ENCODE measurements around the gene ASB4.
A peak's percentile ranks its signal among the peaks of the same experiment; 100 is the strongest.
"Not testable (repeated sequence)": the region's sequence is repeated elsewhere in the genome, so short reads cannot be mapped to it uniquely, and the experiment has no call there.

The ASB4 gene

DNA sequence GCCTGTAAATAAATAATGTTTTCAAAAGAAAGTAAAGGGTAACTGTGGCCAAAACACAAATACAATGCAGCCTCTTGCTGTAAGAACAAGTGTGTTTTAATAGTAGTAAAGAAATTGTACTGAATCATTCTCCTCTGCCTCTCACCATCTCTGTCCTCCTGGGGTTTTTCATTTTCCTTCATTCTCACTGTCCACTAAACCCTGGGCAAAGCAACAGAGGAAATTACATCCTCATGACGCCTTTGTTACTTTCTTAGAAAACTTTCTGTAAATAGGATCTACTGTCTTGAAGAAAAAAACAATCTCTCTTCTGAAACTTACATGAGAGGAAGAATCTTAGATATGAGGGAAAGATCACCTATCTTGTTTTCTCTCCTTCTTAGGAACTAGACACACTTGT is 54.6 kb downstream of the ASB4 start:
- H3K27me3 ChIP-seq (ENCODE audit: insufficient read depth, low read length), result peaks cover 12% of the 10 kb centered on the region; the same call in 1 of the 2 replicates
- no peaks in the 10 kb centered on the region for H3K79me2 ChIP-seq (ENCODE audit: control insufficient read depth, insufficient read depth, low read length, unreplicated experiment)
- H3K27ac ChIP-seq (ENCODE audit: low read depth, low read length), result no peak overlapping the region

DNA sequence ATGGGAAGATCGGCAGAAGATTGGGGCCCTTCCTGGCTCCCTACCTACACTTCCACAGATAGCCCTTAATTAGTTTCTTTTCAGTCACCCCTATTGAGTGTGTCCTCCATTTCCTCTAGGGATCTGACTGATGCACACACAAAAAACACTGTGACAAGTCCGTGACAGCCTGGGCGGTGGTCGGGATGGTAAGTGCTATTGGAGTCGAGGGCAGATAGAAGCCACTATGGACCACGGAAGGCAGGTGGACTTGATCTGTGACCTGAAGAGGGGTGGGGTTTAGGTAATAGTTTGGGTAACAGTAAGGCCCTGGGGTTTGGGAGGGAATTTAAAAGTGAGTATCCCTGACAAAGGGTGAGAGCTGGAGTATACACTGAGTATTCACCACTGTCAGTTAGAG is 57.6 kb downstream of the ASB4 start:
- no peak overlapping the region for H3K4me3 ChIP-seq (ENCODE audit: low read depth, low read length)
- 0 out of 2 replicates have a peak, but pooled peaks cover 3% of the 10 kb centered on the region for H3K27me3 ChIP-seq (ENCODE audit: insufficient read depth, low read length)
- no peak overlapping the region for H2AFZ ChIP-seq (ENCODE audit: low read length, unreplicated experiment)
- no peaks in the 10 kb centered on the region for H3K36me3 ChIP-seq (ENCODE audit: insufficient read depth, low read length)
- no peak overlapping the region for H3K27ac ChIP-seq (ENCODE audit: low read depth, low read length)
- no peaks in the 10 kb centered on the region for H3K79me2 ChIP-seq (ENCODE audit: control insufficient read depth, insufficient read depth, low read length, unreplicated experiment)
- peaks cover 30% of the 10 kb centered on the region for H3K4me1 ChIP-seq (ENCODE audit: control insufficient read depth, insufficient read depth, low read length, unreplicated experiment)

More for the DNA sequence above, 54.6 kb downstream of the ASB4 start:
- H3K36me3 ChIP-seq (ENCODE audit: insufficient read depth, low read length), result no peaks in the 10 kb centered on the region
- no peak overlapping the region for H3K4me3 ChIP-seq (ENCODE audit: low read depth, low read length)
- no peak overlapping the region for H2AFZ ChIP-seq (ENCODE audit: low read length, unreplicated experiment)
- H3K4me1 ChIP-seq (ENCODE audit: control insufficient read depth, insufficient read depth, low read length, unreplicated experiment), result peaks cover under 1% of the 10 kb centered on the region

DNA sequence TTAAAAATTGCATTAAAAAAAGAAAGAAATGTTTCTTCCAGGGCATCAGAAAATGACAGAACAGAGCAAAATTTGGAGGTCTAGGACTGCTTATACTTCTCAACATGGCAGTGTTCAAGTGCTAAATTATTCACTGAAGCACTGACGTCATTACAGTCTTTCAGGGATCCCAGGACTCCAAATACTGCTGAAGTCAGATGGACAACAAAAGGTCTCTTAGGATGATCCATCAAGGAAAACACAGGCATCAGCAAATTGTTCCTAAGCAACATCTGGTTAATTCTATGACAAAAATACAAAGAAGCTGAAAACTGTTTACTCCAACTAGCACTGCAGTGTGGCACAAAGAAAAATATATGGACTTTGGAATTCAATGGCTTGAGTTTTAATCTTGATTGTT is 58.4 kb downstream of the ASB4 start:
- peaks cover 36% of the 10 kb centered on the region for H3K4me1 ChIP-seq (ENCODE audit: control insufficient read depth, insufficient read depth, low read length, unreplicated experiment)
- no peaks in the 10 kb centered on the region for H3K27me3 ChIP-seq (ENCODE audit: insufficient read depth, low read length)
- no peak overlapping the region for H2AFZ ChIP-seq (ENCODE audit: low read length, unreplicated experiment)
- no peaks in the 10 kb centered on the region for H3K36me3 ChIP-seq (ENCODE audit: insufficient read depth, low read length)
- H3K27ac ChIP-seq (ENCODE audit: low read depth, low read length), result no peak overlapping the region
- H3K79me2 ChIP-seq (ENCODE audit: control insufficient read depth, insufficient read depth, low read length, unreplicated experiment), result no peaks in the 10 kb centered on the region
- no peak overlapping the region for H3K4me3 ChIP-seq (ENCODE audit: low read depth, low read length)

DNA sequence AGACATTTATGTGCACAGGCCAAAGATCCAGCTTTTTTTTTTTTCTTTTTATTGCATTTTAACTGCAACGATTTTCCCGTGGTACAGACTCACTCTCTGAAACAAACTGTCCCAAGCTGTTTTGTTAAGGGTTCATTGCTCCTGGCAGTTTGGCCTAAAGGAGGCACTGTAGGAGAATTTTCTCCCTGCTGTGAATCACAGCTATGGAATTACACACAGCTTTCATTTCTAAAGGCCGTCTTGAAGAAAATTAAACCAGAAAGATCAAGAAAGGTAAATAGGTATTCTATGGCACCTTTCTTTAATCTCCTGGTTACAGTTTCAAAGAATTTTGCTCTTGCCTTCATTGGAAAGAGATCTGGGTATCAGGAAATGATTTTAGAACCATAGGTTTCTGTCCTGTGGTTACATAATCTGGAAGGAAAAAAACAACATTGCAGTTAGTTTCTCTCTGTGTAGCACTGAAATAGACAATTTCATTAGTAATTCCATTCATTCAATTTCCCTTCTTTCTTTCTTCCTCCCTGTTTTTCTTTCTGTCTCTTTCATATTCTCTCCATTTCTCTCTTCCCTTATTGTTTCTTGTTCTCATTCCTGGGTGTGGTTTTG is 59.4 kb downstream of the ASB4 start:
- Histone ChIP-seq H3K27me3 (ENCODE audit: insufficient read depth, low read length) (no peaks in the 10 kb centered on the region), H2AFZ (ENCODE audit: low read length, unreplicated experiment) (peak overlapping the region; percentile 99), H3K36me3 (ENCODE audit: insufficient read depth, low read length) (no peaks in the 10 kb centered on the region), H3K79me2 (ENCODE audit: control insufficient read depth, insufficient read depth, low read length, unreplicated experiment) (no peaks in the 10 kb centered on the region), H3K4me3 (ENCODE audit: low read depth, low read length) (peak overlapping the region; percentile 84), H3K27ac (ENCODE audit: low read depth, low read length) (peak overlapping the region; percentile 75), H3K4me1 (ENCODE audit: control insufficient read depth, insufficient read depth, low read length, unreplicated experiment) (peaks cover 44% of the 10 kb centered on the region)

DNA sequence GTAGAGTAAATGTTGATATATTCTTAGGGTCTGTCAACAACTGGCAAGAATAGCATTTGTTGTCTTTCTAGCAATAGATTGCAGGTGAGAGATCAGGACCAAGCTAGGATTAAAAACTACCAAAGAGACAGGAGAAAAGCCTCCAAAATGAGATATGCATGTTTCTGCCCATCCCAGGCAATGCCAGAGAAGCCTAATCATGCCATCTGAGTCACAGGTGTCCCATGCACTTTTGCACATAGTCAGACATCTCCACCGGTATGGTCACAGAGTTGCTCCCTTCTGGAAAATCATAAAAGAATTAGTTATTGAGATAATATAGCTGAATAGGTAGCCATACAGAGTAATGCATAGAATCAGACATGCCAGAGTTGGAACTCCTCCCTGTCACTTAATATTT is 59.9 kb downstream of the ASB4 start:
- H3K27ac ChIP-seq (ENCODE audit: low read depth, low read length), result peak overlapping the region; percentile 75
- H3K27me3 ChIP-seq (ENCODE audit: insufficient read depth, low read length), result no peaks in the 10 kb centered on the region
- peak overlapping the region; percentile 84 for H3K4me3 ChIP-seq (ENCODE audit: low read depth, low read length)
- H2AFZ ChIP-seq (ENCODE audit: low read length, unreplicated experiment), result peak overlapping the region; percentile 99
- peaks cover 50% of the 10 kb centered on the region for H3K4me1 ChIP-seq (ENCODE audit: control insufficient read depth, insufficient read depth, low read length, unreplicated experiment)
- H3K36me3 ChIP-seq (ENCODE audit: insufficient read depth, low read length), result no peaks in the 10 kb centered on the region
- H3K79me2 ChIP-seq (ENCODE audit: control insufficient read depth, insufficient read depth, low read length, unreplicated experiment), result no peaks in the 10 kb centered on the region

DNA sequence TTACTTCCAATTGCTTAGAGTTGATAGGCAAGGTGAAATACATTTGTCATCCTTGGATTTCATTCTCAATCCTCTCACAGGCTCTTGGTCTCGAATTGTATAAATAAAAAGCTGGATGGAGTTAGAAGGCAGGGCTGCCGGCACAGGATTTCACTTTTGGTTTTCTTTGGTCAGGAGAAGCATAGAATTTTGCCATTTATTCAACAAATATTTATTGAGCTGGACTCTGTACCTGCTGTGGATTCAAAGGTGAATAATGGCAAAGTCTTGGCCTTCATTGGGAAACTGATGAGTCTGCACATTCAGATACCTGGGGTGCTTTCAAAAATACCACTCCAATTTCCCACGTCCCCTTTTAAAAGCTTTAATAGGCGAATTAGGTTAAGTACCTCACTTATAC is 60.9 kb downstream of the ASB4 start:
- no peaks in the 10 kb centered on the region for H3K79me2 ChIP-seq (ENCODE audit: control insufficient read depth, insufficient read depth, low read length, unreplicated experiment)
- peaks cover 54% of the 10 kb centered on the region for H3K4me1 ChIP-seq (ENCODE audit: control insufficient read depth, insufficient read depth, low read length, unreplicated experiment)
- peak overlapping the region; percentile 18; the same call in 1 of the 2 replicates for H3K4me3 ChIP-seq (ENCODE audit: low read depth, low read length)
- no peak overlapping the region for H2AFZ ChIP-seq (ENCODE audit: low read length, unreplicated experiment)
- no peaks in the 10 kb centered on the region for H3K27me3 ChIP-seq (ENCODE audit: insufficient read depth, low read length)
- peak overlapping the region; percentile 35 for H3K27ac ChIP-seq (ENCODE audit: low read depth, low read length)
- H3K36me3 ChIP-seq (ENCODE audit: insufficient read depth, low read length), result no peaks in the 10 kb centered on the region

DNA sequence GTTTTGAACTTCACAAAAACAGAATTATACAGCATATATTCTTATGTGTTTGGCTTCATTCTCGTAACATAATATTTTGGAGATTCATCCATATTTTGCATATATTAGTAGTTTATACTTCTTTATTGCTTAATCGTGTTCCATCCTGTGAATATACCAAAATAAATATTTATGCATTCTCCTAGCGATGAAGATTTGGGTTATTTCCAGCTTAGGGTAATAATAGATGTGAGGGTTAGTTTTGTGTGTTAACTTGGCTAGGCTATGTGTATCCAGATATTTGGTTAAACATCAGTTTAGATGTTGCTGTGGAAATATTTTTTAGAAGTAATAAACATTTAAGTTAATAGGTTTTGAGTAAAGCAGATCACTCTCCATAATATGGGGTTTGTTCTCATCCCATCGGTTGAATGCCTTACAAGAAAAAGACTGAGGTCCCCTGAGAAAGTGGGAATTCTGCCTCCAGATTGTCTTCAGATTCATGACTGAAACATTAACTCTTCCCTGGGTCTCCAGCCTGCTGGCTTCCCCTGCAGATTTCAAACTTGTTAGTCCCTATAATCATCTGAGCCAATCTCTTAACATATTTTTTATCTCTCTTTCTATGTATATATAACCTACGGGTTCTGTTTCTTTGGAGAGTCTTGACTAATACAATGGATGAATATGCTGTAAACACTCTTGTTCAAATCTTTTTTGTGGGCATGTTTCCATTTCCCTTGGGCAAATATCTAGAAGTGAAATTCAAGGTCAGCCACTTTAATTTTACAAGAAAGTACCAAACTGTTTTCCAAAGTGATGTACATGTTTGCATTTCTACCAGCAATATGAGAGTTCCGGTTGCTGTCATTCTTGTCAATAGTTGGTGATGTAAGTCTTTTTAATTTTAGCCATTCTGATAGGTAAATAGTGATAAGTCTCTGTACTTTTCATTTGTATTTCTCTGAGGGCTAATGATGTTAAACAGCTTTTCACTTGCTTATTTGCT is 61.9 kb downstream of the ASB4 start:
- Histone ChIP-seq H3K79me2 (ENCODE audit: control insufficient read depth, insufficient read depth, low read length, unreplicated experiment) (no peaks in the 10 kb centered on the region), H3K4me1 (ENCODE audit: control insufficient read depth, insufficient read depth, low read length, unreplicated experiment) (peaks cover 54% of the 10 kb centered on the region), H2AFZ (ENCODE audit: low read length, unreplicated experiment) (peak overlapping the region; percentile 9), H3K4me3 (ENCODE audit: low read depth, low read length) (no peak overlapping the region), H3K36me3 (ENCODE audit: insufficient read depth, low read length) (no peaks in the 10 kb centered on the region), H3K27ac (ENCODE audit: low read depth, low read length) (peak overlapping the region; percentile 35; the same call in 1 of the 2 replicates), H3K27me3 (ENCODE audit: insufficient read depth, low read length) (no peaks in the 10 kb centered on the region)

DNA sequence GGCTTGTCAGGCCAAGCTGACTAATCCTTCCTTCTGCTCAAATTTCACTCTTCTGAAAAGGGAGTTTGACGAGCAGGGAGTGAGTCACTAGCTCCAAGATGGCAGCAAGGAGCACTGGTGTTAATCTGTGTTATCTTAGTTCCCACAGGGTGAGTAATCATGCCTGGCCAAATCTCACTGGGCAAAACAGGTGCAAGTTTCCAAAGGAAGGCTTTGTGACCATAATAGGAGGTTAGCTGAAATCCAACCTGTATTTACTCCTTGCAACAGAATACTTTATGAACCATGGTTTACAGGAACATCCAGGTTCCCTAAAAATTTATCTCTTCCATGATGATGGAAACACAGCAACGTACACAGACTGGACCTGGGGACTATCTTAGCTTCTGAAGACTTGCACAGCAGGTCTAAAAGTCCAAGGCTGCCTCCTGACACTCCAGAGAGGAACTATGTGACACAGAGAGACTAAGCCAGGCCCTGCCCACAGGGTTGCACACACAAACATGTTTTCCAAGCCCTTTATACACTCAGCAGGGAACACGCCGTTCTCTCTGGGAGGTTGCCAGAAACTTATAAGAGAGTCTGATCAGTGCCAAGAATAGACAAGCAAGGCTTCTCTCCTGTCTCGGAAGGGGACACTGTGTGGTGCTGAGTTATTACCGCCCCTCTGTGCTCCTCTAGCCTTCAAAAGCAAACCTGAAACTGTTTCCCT is 64.2 kb downstream of the ASB4 start:
- Histone ChIP-seq H2AFZ (ENCODE audit: low read length, unreplicated experiment) (peak overlapping the region; percentile 48), H3K27ac (ENCODE audit: low read depth, low read length) (peak overlapping the region; percentile 96), H3K4me1 (ENCODE audit: control insufficient read depth, insufficient read depth, low read length, unreplicated experiment) (peaks cover 54% of the 10 kb centered on the region), H3K4me3 (ENCODE audit: low read depth, low read length) (peak overlapping the region; percentile 25), H3K79me2 (ENCODE audit: control insufficient read depth, insufficient read depth, low read length, unreplicated experiment) (no peaks in the 10 kb centered on the region), H3K27me3 (ENCODE audit: insufficient read depth, low read length) (no peaks in the 10 kb centered on the region), H3K36me3 (ENCODE audit: insufficient read depth, low read length) (no peaks in the 10 kb centered on the region)

DNA sequence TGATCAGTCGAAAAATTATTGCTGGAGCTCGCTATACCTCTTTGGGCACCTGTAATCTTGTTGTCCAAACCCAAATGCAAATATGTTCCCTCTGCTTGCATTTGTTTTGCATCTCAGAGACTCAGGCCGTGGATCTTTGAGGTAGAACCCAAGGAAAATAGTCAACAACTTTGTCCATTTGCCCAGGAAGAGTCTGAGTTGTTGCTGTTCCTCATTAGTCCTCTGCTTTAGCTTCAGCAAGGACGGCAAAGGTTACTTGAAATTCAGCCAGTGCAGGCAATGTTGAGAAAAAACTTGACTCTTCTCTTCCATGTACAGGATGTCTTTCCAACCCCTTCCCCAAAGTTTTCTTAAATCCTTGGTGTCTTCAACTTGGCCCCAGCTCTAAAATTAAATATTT is 64.8 kb downstream of the ASB4 start:
- H3K27ac ChIP-seq (ENCODE audit: low read depth, low read length), result peak overlapping the region; percentile 96
- no peaks in the 10 kb centered on the region for H3K36me3 ChIP-seq (ENCODE audit: insufficient read depth, low read length)
- no peaks in the 10 kb centered on the region for H3K79me2 ChIP-seq (ENCODE audit: control insufficient read depth, insufficient read depth, low read length, unreplicated experiment)
- no peaks in the 10 kb centered on the region for H3K27me3 ChIP-seq (ENCODE audit: insufficient read depth, low read length)
- H2AFZ ChIP-seq (ENCODE audit: low read length, unreplicated experiment), result no peak overlapping the region
- H3K4me1 ChIP-seq (ENCODE audit: control insufficient read depth, insufficient read depth, low read length, unreplicated experiment), result peaks cover 51% of the 10 kb centered on the region
- H3K4me3 ChIP-seq (ENCODE audit: low read depth, low read length), result peak overlapping the region; percentile 25

DNA sequence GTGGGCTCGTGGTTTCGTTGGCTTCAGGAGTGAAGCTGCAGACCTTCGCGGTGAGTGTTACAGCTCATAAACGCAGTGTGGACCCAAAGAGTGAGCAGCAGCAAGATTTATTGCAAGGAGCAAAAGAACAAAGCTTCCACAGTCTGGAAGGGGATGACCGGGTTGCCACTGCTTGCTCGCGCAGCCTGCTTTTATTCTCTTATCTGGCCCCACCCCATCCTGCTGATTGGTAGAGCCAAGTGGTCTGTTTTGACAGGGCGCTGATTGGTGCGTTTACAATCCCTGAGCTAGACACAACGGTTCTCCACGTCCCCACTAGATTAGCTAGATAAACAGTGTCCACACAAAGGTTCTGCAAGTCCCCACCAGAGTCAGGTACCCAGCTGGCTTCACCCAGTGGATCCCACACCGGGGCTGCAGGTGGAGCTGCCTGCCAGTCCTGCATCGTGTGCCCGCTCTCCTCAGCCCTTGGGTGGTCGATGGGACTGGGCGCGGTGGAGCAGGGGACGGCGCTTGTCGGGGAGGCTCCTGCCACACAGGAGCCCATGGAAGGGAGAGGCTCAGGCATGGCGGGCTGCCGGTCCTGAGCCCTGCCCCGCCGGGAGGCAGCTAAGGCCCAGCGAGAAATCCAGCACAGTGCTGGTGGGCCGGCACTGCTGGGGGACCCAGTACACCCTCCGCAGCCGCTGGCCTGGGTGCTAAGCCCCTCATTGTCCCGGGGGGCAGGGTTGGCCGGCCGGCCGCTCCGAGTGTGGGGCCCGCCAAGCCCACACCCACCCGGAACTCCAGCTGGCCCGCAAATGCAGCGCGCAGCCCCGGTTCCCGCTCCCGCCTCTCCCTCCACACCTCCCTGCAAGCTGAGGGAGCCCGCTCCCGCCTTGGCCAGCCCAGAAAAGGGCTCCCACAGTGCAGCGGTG is 66.5 kb downstream of the ASB4 start:
- not testable (repeated sequence) for H2AFZ ChIP-seq (ENCODE audit: low read length, unreplicated experiment); H3K79me2 ChIP-seq (ENCODE audit: control insufficient read depth, insufficient read depth, low read length, unreplicated experiment); H3K27ac ChIP-seq (ENCODE audit: low read depth, low read length); H3K36me3 ChIP-seq (ENCODE audit: insufficient read depth, low read length); H3K4me3 ChIP-seq (ENCODE audit: low read depth, low read length); H3K27me3 ChIP-seq (ENCODE audit: insufficient read depth, low read length)
- peaks cover 34% of the 10 kb centered on the region for H3K4me1 ChIP-seq (ENCODE audit: control insufficient read depth, insufficient read depth, low read length, unreplicated experiment)

Measured in ACC112 (cell line).